Mesenchymal stem cell (in vitro differentiated cells and primary cell): ENCODE measurements around the gene ZNF652.

Experiments used
- DNase-seq: peaks from one replicate; pipeline ENCODE4 v3.0.0-alpha.2; 2013
- H2AFZ ChIP-seq: one replicate; pipeline ENCODE4 v1.6.1; 2013; ENCODE audit warnings: low read depth, mild to moderate bottlenecking, control low read depth, inconsistent platforms, low read length, moderate library complexity
- H2AK5ac ChIP-seq: 2 replicates; pipeline ENCODE4 v1.6.1; 2013; ENCODE audit warnings: low read length, moderate library complexity, mild to moderate bottlenecking, inconsistent platforms; ENCODE audit not compliant: severe bottlenecking
- H2BK120ac ChIP-seq: one replicate; pipeline ENCODE4 v1.6.1; 2013; ENCODE audit warnings: low read depth, mild to moderate bottlenecking, inconsistent platforms, low read length, moderate library complexity
- H2BK12ac ChIP-seq, 2 experiments: one replicate each; pipeline ENCODE4 v1.6.1; 2013; ENCODE audit warnings: inconsistent platforms in 2 of 2, low read length in 2 of 2, mild to moderate bottlenecking in 2 of 2, moderate library complexity in 2 of 2, control low read depth in 1 of 2
- H2BK15ac ChIP-seq: one replicate; pipeline ENCODE4 v1.6.1; 2013; ENCODE audit warnings: mild to moderate bottlenecking, low read depth, inconsistent platforms; ENCODE audit not compliant: poor library complexity, severe bottlenecking
- H2BK5ac ChIP-seq: 2 replicates; pipeline ENCODE4 v1.6.1; 2013; ENCODE audit warnings: low read depth, mild to moderate bottlenecking, low read length, control low read depth, inconsistent platforms; ENCODE audit not compliant: poor library complexity, severe bottlenecking
- H3K14ac ChIP-seq, 2 experiments: one replicate each; pipeline ENCODE4 v1.6.1; 2013; ENCODE audit warnings: inconsistent platforms in 2 of 2, low read length in 2 of 2, control low read depth in 1 of 2, mild to moderate bottlenecking in 1 of 2, moderate library complexity in 1 of 2
- H3K18ac ChIP-seq, 2 experiments: one replicate each; pipeline ENCODE4 v1.6.1; 2013; ENCODE audit warnings: inconsistent platforms in 2 of 2, low read length in 2 of 2, control low read depth in 1 of 2, low read depth in 1 of 2, mild to moderate bottlenecking in 1 of 2
- H3K23ac ChIP-seq, 2 experiments: one replicate each; pipeline ENCODE4 v1.6.1; 2013; ENCODE audit warnings: inconsistent platforms in 2 of 2, low read length in 2 of 2, mild to moderate bottlenecking in 2 of 2, moderate library complexity in 2 of 2, control low read depth in 1 of 2
- H3K27ac ChIP-seq: 2 replicates; pipeline ENCODE4 v1.5.1; 2013; ENCODE audit warnings: mild to moderate bottlenecking, moderate library complexity, low read length, control low read depth, inconsistent platforms; ENCODE audit not compliant: poor library complexity, severe bottlenecking
- H3K27me3 ChIP-seq, 2 experiments: 2 replicates each; pipeline versions ENCODE4 v1.6.1 to v1.7.0; 2013; ENCODE audit warnings: low read length in 2 of 2, mild to moderate bottlenecking in 2 of 2, moderate library complexity in 2 of 2, control low read depth in 1 of 2, inconsistent platforms in 1 of 2; ENCODE audit not compliant: control insufficient read depth in 1 of 2, insufficient read depth in 1 of 2
- H3K36me3 ChIP-seq, 2 experiments: 2 replicates each; pipeline versions ENCODE4 v1.6.1 to v1.7.0; 2013; ENCODE audit warnings: low read length in 2 of 2, control low read depth in 1 of 2, inconsistent platforms in 1 of 2, low read depth in 1 of 2, mild to moderate bottlenecking in 1 of 2; ENCODE audit not compliant: insufficient read depth in 2 of 2, control insufficient read depth in 1 of 2
- H3K4ac ChIP-seq, 2 experiments: one replicate each; pipeline ENCODE4 v1.6.1; 2013; ENCODE audit warnings: inconsistent platforms in 2 of 2, low read length in 2 of 2, mild to moderate bottlenecking in 2 of 2, moderate library complexity in 2 of 2, control low read depth in 1 of 2, low read depth in 1 of 2
- H3K4me1 ChIP-seq: 2 replicates; pipeline ENCODE4 v1.6.1; 2013; ENCODE audit warnings: low read depth, low read length, control low read depth; ENCODE audit not compliant: control insufficient read depth, insufficient read depth
- H3K4me2 ChIP-seq: 2 replicates; pipeline ENCODE4 v1.6.1; 2013; ENCODE audit warnings: low read length, mild to moderate bottlenecking, inconsistent platforms; ENCODE audit not compliant: poor library complexity, severe bottlenecking
- H3K4me3 ChIP-seq, 2 experiments: 2 replicates each; pipeline versions ENCODE4 v1.5.1 to v1.7.0; 2013; ENCODE audit warnings: low read length in 2 of 2, mild to moderate bottlenecking in 2 of 2, control low read depth in 1 of 2, low read depth in 1 of 2; ENCODE audit not compliant: insufficient read depth in 1 of 2
- H3K79me1 ChIP-seq: replicated peaks from 2 replicates; pipeline ENCODE4 v1.6.1; 2013; ENCODE audit warnings: mild to moderate bottlenecking, control low read depth, low read length, inconsistent platforms; ENCODE audit not compliant: poor library complexity, severe bottlenecking
- H3K9ac ChIP-seq: 2 replicates; pipeline ENCODE4 v1.7.0; 2013; ENCODE audit warnings: mild to moderate bottlenecking, low read length, moderate library complexity
- H3K9me3 ChIP-seq: 2 replicates; pipeline ENCODE4 v1.7.0; 2013; ENCODE audit warnings: mild to moderate bottlenecking, low read length; ENCODE audit not compliant: control insufficient read depth
- H4K8ac ChIP-seq: one replicate; pipeline ENCODE4 v1.6.1; 2013; ENCODE audit warnings: inconsistent platforms, mild to moderate bottlenecking, low read length, moderate library complexity
- H4K91ac ChIP-seq: one replicate; pipeline ENCODE4 v1.6.1; 2013; ENCODE audit warnings: mild to moderate bottlenecking, low read length, inconsistent platforms
- WGBS: methylation state at CpG from one replicate; pipeline ENCODE4 v1.1.7; 2013; ENCODE audit warnings: mixed read lengths; 5-methylcytosine and 5-hydroxymethylcytosine counted together

Gene ZNF652

DNA sequence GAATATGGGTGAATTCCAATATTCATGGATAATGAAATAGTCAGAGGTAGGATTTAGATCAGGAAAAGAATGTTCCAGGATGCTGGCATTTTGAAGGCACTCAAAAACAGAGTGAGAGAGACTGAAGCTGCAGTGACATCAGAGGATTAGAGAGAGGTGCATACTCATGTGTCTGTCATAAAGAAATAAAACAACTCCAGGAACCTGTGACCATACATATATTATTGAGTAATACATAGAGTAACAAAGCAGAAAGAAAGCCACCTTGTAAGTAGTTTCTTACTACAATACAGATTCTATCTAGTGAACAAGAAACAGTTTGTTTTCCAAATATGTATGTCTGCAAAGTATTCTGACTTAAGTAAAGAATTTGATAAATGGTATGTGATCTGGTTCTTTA, 69.1 kb downstream of the ZNF652 start:
- Histone ChIP-seq H4K8ac (no peak overlapping the region), H3K9me3 (no peaks in the 10 kb centered on the region), H3K4me3 (no peak overlapping the region), H2AFZ (no peak overlapping the region), H2BK5ac (no peak overlapping the region), H3K14ac (no peak overlapping the region), H3K9ac (no peak overlapping the region), H3K4ac (no peak overlapping the region), H3K23ac (no peak overlapping the region), H2BK120ac (no peak overlapping the region), H2AK5ac (no peak overlapping the region), H3K18ac (no peak overlapping the region), H2BK15ac (no peak overlapping the region), H3K79me1 (peaks cover 6% of the 10 kb centered on the region), H3K36me3 (peaks cover 9 to 35% of the 10 kb centered on the region in 2 experiments), H4K91ac (no peak overlapping the region), H3K4me1 (no peaks in the 10 kb centered on the region), H3K4me2 (no peak overlapping the region), H2BK12ac (no peak overlapping the region), H3K27me3 (no peaks in the 10 kb centered on the region), H3K27ac (no peak overlapping the region)
- DNase-seq, result no peak

DNA sequence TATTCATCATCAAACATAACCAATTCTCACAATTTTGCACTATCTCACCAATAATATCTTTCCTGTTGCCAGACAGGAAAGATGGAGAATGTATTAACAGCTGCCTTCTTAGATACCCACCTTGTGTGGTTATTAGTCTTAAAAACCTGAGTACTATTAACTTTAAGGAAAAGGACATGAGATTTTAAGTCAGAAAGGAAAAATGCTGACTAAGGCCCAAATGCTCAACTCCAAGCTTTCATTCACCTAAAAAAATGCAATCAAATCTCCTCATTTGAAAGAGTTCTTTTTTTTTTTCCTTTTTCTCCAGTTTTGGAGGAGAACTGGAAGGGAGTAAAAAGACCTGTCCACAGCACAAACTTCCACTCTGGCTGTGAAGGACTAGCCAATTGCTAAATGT, 70.1 kb downstream of the ZNF652 start:
- H3K4me2 ChIP-seq, result no peak overlapping the region
- no peak overlapping the region for H2BK12ac ChIP-seq
- H3K27me3 ChIP-seq, result no peaks in the 10 kb centered on the region
- H3K9ac ChIP-seq, result no peak overlapping the region
- H3K23ac ChIP-seq, result no peak overlapping the region
- no peak overlapping the region for H2BK120ac ChIP-seq
- no peak overlapping the region for H3K18ac ChIP-seq
- H2BK5ac ChIP-seq, result no peak overlapping the region
- H3K14ac ChIP-seq, result no peak overlapping the region
- no peak overlapping the region for H3K4ac ChIP-seq
- no peak overlapping the region for H4K91ac ChIP-seq
- no peak overlapping the region for H4K8ac ChIP-seq
- no peaks in the 10 kb centered on the region for H3K4me1 ChIP-seq
- no peak overlapping the region for H3K27ac ChIP-seq
- no peaks in the 10 kb centered on the region for H3K9me3 ChIP-seq
- no peak overlapping the region for H2BK15ac ChIP-seq
- no peak overlapping the region for H2AK5ac ChIP-seq
- H3K4me3 ChIP-seq, result no peak overlapping the region
- H3K36me3 ChIP-seq, result peaks cover 14 to 26% of the 10 kb centered on the region in 2 experiments
- H3K79me1 ChIP-seq, result peaks cover 4% of the 10 kb centered on the region
- H2AFZ ChIP-seq, result no peak overlapping the region
- no peak for DNase-seq

DNA sequence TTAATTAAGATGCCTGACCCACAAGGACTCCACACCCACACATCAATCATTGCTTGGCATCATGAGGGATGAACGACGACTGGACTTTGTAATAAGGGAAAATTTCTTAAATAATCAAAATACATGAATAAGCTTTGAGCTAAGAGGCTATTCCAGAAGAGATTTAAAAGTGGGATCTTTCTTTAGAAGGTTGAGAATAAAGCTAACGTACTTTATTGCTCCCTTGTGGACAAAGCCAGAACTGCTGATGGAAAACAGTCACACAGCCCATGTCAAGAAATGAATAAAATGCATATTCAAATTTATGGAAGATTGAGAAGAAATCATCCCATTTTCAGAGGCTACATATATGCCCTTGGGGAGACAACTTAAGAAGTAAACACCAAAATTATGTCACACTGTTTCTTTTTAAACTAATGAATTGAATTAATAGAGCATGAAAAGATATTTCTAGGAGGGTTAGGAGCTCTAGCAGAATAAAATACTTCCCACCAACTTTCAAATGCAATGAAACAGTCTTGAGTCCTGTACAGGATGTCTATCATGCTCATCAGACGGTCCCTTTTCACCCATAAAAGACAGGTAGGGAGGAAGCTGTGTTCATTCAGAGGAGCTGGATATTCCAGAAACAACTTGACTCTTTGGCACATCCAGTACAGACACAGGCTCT, 71.2 kb downstream of the ZNF652 start:
- WGBS, result 71% methylated on average over 2 of the region's 4 CpGs
- Histone ChIP-seq H3K14ac (no peak overlapping the region), H2BK15ac (no peak overlapping the region), H2BK120ac (no peak overlapping the region), H2AFZ (no peak overlapping the region), H4K8ac (no peak overlapping the region), H3K27ac (no peak overlapping the region), H3K9ac (no peak overlapping the region), H3K4me1 (no peaks in the 10 kb centered on the region), H3K36me3 (peaks cover 14 to 23% of the 10 kb centered on the region in 2 experiments), H3K79me1 (peaks cover 4% of the 10 kb centered on the region), H3K4ac (no peak overlapping the region), H2BK5ac (no peak overlapping the region), H3K9me3 (no peaks in the 10 kb centered on the region), H3K4me3 (no peak overlapping the region), H3K18ac (no peak overlapping the region), H2AK5ac (no peak overlapping the region), H4K91ac (no peak overlapping the region), H2BK12ac (no peak overlapping the region), H3K27me3 (no peaks in the 10 kb centered on the region), H3K23ac (no peak overlapping the region), H3K4me2 (no peak overlapping the region)
- DNase-seq, result peak; percentile 49

DNA sequence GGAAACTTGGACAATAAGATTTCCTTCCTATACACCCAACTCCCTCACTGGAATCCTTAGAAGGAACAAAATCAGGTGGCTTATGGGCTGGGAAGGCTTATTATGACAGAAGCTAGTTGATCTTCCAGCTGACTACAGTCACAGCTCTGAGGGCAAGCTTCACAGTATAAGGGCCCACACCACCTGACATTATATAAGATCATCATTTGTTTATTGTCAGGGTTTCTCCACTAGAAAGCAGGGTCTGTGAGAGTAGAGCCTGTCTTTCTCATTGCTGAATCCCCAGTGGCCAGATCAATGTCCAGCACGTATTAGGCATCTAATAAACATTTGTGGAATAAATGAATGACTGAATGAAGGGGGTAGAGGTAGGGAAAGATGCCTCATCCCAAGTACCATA, 73.7 kb downstream of the ZNF652 start:
- Histone ChIP-seq H3K4me1 (no peaks in the 10 kb centered on the region), H3K18ac (no peak overlapping the region), H3K4ac (no peak overlapping the region), H3K79me1 (peaks cover 4% of the 10 kb centered on the region), H3K23ac (no peak overlapping the region), H2BK15ac (no peak overlapping the region), H3K27ac (no peak overlapping the region), H2AFZ (no peak overlapping the region), H2AK5ac (no peak overlapping the region), H3K27me3 (no peaks in the 10 kb centered on the region), H3K4me2 (no peak overlapping the region), H4K91ac (no peak overlapping the region), H4K8ac (no peak overlapping the region), H2BK5ac (no peak overlapping the region), H2BK120ac (no peak overlapping the region), H3K4me3 (no peak overlapping the region), H3K36me3 (peaks cover 14 to 23% of the 10 kb centered on the region in 2 experiments), H3K9ac (no peak overlapping the region), H2BK12ac (no peak overlapping the region), H3K9me3 (no peaks in the 10 kb centered on the region), H3K14ac (no peak overlapping the region)
- no peak for DNase-seq
- no CpG with 5 or more reads among the region's 1 CpG for WGBS
